BE2C (cell line): ENCODE data around the gene TMCC3.

Source experiments
- DNase-seq: peaks from one replicate; pipeline ENCODE4 v3.0.0-alpha.2; 2020
- H3K27me3 ChIP-seq: fragments of 250-450 bp; sonication (Bioruptor Pico); 2 replicates; pipeline ENCODE4 v1.5.1; 2020; ENCODE audit warnings: mild to moderate bottlenecking
- H3K36me3 ChIP-seq: fragments of 250-450 bp; sonication (Bioruptor Pico); 2 replicates; pipeline ENCODE4 v1.5.1; 2020; ENCODE audit warnings: mild to moderate bottlenecking
- H3K4me1 ChIP-seq: fragments of 250-450 bp; sonication (Bioruptor Pico); 2 replicates; pipeline ENCODE4 v1.5.1; 2020
- H3K4me3 ChIP-seq: 2 replicates; pipeline ENCODE4 v1.5.1; 2011; ENCODE audit warnings: low read depth, low read length
- H3K9me3 ChIP-seq: fragments of 250-450 bp; sonication (Bioruptor Pico); 2 replicates; pipeline ENCODE4 v1.5.1; 2020
- TF ChIP-seq, protein P1 (sequence below): IDR thresholded peaks from 2 replicates; pipeline ENCODE4 v1.5.1; 2012; ENCODE audit warnings: mild to moderate bottlenecking, low read depth, low read length

TMCC3 gene

DNA sequence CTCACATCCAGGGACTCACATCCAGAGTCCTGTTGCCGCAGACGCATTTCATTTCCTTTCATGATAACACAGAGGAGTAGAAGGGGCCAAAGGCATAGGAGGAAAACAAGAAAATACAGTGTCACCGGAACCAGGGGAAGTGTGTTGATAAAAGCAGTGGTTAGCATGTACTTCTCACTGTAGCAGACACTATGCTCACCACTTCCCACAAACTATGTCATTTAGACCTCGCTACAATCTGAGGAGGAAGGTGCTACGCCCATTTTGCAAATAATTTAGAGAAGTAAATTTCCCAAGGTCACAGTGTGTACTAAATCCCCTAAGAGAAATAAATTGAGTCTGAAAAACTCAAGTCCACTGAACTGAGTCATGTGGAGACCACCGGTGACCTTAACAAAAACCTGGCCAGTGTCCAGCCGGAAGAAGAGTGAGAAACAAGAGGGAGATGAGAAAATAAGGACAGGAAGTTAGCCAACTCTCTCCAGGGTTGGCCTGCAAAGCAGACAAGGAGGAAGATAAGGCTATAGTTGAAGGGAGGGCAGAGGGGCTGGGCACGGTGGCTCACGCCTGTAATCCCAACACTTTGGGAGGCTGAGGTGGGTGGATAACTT is 25.8 kb upstream of the TMCC3 start:
- no peaks in the 10 kb centered on the region for H3K9me3 ChIP-seq
- 0 out of 2 replicates have a peak, but pooled peaks cover 3% of the 10 kb centered on the region for H3K27me3 ChIP-seq
- H3K4me3 ChIP-seq, result no peak overlapping the region
- no peaks in the 10 kb centered on the region for H3K36me3 ChIP-seq
- TF ChIP-seq, protein P1, sequence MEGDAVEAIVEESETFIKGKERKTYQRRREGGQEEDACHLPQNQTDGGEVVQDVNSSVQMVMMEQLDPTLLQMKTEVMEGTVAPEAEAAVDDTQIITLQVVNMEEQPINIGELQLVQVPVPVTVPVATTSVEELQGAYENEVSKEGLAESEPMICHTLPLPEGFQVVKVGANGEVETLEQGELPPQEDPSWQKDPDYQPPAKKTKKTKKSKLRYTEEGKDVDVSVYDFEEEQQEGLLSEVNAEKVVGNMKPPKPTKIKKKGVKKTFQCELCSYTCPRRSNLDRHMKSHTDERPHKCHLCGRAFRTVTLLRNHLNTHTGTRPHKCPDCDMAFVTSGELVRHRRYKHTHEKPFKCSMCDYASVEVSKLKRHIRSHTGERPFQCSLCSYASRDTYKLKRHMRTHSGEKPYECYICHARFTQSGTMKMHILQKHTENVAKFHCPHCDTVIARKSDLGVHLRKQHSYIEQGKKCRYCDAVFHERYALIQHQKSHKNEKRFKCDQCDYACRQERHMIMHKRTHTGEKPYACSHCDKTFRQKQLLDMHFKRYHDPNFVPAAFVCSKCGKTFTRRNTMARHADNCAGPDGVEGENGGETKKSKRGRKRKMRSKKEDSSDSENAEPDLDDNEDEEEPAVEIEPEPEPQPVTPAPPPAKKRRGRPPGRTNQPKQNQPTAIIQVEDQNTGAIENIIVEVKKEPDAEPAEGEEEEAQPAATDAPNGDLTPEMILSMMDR, result no peak
- DNase-seq, result no peak
- no peaks in the 10 kb centered on the region for H3K4me1 ChIP-seq

DNA sequence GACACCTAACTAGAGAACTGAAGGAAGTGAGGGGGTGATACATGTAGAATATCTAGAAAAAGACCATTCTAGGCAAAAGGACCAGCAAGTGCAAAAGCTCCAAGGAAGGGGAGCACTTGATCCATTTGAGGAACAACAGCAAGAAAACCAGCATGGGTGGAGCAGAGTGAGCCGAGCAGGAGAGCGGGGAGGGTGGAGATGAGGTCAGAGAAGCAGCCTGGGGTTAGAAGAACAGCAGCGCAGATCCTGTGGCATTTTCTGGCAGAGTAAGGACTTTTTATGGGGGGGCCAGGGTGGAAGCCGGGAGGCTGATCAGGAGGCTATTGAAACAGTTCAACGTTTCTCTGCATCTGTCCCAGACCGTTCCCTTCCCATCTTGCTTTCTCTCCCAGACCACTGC is 24.5 kb upstream of the TMCC3 start:
- Histone ChIP-seq H3K4me1 (no peaks in the 10 kb centered on the region), H3K27me3 (0 out of 2 replicates have a peak, but pooled peaks cover 3% of the 10 kb centered on the region), H3K36me3 (no peaks in the 10 kb centered on the region), H3K9me3 (no peaks in the 10 kb centered on the region), H3K4me3 (no peak overlapping the region)
- DNase-seq, result no peak
- TF ChIP-seq, protein P1, result no peak

DNA sequence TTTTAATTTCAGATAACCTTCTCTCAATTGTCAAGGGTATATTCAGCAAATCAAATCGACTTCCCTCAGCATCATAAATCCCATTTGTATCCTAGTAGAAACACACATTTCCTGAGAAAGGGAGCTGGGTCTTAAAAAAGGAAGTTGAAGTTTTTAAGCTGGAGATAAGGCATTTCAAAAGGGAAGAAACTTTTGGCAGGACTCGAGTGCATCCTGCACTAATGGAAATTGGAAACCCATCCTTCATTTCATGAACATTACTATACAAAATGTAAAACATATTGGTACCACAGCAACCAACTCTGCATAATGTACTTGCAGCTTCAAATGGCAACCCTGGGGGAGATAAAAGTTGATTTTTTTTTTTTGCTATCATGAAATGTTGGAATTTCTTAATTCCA is 23.7 kb upstream of the TMCC3 start:
- no peak for DNase-seq
- TF ChIP-seq, protein P1, result no peak
- Histone ChIP-seq H3K36me3 (no peaks in the 10 kb centered on the region), H3K4me3 (no peak overlapping the region), H3K9me3 (no peaks in the 10 kb centered on the region), H3K4me1 (no peaks in the 10 kb centered on the region), H3K27me3 (0 out of 2 replicates have a peak, but pooled peaks cover 3% of the 10 kb centered on the region)

DNA sequence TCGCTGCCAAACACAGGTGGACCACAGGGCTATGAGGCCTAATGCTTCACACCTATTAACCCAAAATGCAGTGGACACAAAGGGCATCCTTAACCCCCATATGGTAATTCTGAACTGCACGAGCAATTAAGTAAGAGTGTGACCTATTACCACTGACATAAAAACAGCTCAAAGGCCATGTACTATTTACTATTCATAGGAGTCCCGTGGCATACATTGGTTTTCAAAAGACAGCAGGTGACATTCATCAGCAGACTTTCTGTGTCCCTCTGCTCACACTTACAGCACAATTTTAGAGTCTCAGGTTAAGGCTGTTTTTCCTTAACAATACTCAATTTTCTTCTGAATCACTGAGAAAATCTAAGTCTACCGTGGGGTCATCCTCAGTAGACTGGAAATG is 23.1 kb upstream of the TMCC3 start:
- H3K9me3 ChIP-seq, result no peaks in the 10 kb centered on the region
- H3K36me3 ChIP-seq, result no peaks in the 10 kb centered on the region
- TF ChIP-seq, protein P1, result no peak
- no peak overlapping the region for H3K4me3 ChIP-seq
- H3K27me3 ChIP-seq, result 0 out of 2 replicates have a peak, but pooled peaks cover 3% of the 10 kb centered on the region
- no peak for DNase-seq
- no peaks in the 10 kb centered on the region for H3K4me1 ChIP-seq

DNA sequence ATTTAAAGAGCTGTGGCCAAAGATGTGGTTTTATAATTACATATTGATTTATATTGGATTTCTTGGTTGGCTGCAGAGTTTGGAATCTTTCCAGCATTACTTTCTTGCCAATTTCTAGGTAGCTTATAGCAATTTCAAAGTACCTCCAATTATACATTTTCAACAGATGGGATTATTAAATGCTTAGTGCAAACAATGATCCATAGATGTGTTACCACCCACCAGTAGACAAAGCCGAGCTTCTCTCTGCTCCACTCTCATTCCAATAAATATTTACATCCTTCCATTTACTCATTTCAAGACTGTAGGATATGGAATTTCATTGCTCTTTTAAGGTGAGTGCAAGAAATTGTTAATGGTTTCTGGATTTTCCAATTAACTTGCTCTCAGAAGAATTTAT is 21.6 kb upstream of the TMCC3 start:
- Histone ChIP-seq H3K4me3 (no peak overlapping the region), H3K27me3 (0 out of 2 replicates have a peak, but pooled peaks cover 3% of the 10 kb centered on the region), H3K9me3 (no peaks in the 10 kb centered on the region), H3K36me3 (no peaks in the 10 kb centered on the region), H3K4me1 (no peaks in the 10 kb centered on the region)
- TF ChIP-seq, protein P1, result no peak
- no peak for DNase-seq

DNA sequence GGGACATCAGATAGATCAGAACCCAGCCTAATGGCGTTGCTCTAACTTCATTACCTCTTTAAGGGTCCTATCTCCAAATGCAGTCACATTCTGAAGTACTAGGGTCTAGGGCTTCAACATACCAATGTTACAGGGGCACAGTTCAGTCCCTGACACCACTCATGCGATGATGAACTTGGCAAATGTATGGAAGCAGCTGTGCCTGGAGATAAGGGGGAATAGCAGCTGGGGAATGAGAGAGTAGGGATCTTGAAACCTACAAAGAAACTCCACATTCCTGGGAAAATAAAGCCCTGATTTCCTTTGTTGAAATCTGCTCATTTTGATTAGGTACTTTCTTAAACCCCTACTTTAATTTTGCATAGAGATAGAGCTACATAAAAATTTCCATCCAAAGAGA is 20.5 kb upstream of the TMCC3 start:
- DNase-seq, result no peak
- no peaks in the 10 kb centered on the region for H3K4me1 ChIP-seq
- TF ChIP-seq, protein P1, result no peak
- H3K9me3 ChIP-seq, result no peaks in the 10 kb centered on the region
- H3K27me3 ChIP-seq, result 0 out of 2 replicates have a peak, but pooled peaks cover 3% of the 10 kb centered on the region
- no peak overlapping the region for H3K4me3 ChIP-seq
- H3K36me3 ChIP-seq, result no peaks in the 10 kb centered on the region
